HG03175 (cell line): Measurements from ENCODE around the gene ITPR1.

Experiments
- ATAC-seq: cut with Tn5 transposase; IDR thresholded peaks from one replicate; pipeline ENCODE4 v1.9.1; 2021; ENCODE audit warnings: mild to moderate bottlenecking, moderate library complexity; ENCODE audit not compliant: unreplicated experiment

The ITPR1 gene

DNA sequence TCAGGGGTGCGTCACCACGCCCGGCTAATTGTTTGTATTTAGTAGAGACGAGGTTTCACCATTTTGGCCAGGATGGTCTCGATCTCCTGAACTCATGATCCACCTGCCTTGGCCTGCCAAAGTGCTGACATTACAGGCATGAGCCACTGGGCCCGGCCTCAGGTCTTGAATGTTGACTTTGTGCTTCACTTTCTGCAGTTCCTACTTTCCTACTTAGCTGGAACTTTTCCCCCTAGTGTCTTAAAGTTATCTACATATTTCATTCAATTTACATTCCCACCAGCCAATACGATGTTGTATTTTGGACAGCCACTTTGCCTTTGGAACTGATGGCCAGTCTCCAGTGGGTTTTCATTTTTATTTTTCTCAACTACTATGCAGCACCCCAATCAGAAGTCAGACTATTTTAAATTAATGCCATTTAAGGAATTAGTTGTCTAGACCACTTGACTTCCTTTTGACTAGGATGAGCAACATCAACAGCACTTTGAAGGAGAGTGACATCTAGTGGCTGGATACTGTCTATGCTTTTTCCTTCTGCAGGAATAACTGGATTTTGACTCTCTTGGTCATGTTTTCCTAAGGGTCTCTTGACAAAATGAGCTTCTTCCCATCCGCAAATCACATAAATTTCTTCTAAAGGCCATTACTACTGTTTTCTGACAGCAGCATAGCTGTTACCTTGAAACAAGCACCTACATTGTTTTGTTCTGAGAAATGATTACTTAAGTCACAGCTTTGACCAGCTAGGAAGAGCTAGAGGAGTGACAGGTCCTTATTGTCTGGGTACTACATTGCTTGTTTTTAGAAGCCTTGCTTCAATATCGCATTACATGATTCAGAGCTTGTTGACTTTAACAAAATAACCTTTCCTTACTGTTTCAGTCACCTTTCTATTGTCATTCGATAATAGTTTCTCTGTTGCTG lies 140.2 kb downstream of the ITPR1 start:
- ATAC-seq, result peak; percentile 70

DNA sequence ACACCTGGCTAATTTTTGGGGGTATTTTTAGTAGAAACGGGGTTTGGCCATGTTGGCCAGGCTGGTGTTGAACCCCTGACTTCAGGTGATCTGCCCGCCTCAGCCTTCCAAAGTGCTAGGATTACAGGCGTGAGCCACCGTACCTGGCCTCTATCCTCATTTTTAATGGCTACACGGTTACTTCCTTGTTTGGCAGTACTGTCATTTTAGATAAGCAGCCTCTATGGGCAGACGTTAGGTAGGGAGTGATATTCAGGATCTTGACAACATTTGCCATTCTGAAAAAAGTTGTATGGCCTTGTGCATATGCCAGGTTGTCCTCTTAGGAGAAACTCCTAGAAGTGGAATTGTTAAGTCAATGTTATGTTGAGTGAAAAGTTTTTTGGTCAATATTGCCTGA lies 141.7 kb downstream of the ITPR1 start:
- ATAC-seq, result no peak

DNA sequence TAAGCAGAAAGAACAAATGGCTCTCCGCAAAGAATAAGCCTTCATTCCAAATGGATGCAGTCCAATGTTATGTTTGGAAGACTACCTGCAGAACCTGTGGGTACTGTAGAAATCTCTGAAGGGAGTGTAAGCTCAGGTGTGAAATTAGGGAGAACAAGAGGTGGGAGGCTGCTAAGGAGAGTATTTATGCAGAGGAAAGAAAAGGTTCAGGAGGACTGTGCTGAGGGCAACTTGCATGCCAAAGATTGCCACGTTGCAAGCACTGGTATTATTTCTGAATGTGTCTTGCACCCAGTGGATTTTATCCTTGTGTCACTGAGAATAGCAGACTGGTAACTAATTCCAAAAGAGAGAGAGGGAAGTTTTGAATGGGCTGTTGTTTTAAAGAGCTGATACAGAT lies 144.1 kb downstream of the ITPR1 start:
- no peak for ATAC-seq

DNA sequence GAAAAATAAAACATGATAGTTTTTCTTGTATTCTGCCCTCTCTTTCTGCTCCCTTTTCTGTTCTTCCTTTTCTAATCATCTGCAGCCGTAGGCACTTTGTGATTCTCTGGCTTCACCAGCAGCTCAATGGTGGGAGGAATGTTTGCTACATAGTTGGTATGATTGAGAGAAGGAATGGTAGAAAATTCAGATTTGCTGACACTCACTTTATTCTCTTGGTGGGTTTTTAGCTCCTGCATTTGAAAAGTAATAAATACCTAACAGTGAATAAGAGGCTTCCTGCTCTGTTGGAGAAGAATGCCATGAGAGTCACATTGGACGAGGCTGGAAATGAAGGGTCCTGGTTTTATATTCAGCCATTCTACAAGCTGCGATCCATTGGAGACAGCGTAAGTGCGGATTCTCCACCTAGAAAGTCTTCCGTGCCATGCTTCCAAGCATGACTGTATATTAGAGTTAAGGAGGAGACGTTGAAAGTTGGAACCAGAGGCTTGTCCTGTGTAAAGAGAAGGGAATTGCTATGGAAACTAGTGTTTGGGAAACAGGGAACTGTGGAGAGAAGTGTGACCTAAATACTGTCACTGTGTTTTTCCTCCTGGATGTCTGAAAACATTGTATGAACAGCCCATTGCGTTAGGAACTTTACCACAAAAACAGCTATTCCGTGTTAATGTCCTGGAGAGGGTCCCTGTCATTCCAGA lies 148.9 kb downstream of the ITPR1 start:
- no peak for ATAC-seq

DNA sequence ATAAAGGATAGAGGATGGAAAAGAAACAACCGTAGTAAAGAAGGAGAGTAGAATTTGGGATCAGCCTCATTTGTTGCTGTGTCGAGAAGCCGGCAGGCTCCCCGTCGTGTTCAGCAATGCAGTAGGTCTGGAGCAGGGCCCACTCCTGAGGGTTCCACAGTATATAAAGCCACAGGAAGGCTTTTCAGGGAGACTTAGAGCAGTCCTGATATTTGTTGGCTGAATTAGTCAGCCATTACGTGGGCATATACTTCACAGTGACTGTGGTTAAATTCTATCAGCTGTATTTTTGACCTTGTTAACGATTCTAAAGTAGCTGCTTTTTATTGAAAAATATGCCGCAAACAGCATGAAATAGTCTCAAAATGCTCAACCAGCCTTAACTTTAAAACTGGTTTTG lies 149.5 kb downstream of the ITPR1 start:
- ATAC-seq, result no peak

DNA sequence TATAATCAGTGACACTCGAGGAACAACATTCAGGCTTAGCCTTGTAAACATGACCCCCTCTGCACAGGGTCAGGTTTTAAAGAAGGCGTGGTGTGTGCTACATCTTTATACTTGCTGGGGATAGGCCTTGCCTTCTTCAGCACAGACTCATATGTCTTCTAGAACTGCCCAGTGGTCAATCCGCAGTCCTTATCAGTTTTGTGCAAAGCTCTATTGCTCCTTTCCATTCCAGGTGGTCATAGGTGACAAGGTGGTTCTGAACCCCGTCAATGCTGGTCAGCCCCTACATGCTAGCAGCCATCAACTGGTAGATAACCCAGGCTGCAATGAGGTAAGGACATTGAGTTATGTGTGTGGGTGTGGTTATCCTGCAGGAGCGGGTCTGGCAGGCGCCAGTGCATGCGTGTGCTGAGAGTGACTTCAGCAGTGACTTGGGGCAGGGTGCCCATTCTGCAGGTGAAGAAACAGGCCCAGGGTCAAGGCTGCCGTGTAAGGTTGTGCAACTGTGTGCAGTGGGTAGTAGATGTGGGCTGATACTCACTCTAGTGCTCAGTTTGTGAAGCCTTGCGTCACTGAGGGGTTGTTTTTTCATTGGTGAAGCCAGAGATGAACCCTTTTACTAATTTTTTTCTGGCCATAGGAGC lies 150.9 kb downstream of the ITPR1 start:
- ATAC-seq, result no peak

DNA sequence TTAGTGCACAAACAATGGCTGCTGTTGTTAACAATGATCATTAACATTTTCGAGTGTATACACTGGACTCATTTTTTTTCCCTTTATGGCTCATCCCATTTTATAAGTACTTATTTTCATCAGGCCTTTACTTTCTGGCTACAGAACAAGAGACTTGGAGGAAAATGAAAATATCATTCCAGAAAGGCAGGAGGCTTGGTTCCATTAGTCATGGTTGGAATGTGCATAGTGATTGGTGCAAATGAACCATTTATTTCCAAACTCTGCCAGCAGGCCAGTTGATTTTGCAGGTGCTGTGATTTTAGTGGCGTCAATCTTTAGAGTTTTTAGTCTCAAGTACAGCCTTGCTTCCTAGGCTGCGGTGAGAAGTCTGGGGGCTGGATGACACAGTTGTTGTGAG lies 151.8 kb downstream of the ITPR1 start:
- no peak for ATAC-seq

DNA sequence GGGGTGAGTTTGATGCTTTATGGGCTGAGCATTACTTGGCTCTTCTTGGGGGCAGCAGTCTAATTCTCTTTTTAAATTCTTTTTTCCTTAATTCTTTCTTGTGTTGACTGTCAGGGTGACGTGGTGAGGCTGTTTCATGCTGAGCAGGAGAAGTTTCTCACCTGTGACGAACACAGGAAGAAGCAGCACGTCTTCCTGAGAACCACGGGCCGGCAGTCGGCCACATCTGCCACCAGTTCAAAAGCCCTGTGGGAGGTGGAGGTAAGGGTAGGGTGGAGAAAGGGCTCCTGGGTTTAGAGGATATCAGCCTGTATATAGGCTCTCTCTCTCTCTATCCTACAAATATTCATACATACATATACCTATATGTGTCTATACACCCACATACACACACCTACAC lies 152.3 kb downstream of the ITPR1 start:
- ATAC-seq, result no peak

DNA sequence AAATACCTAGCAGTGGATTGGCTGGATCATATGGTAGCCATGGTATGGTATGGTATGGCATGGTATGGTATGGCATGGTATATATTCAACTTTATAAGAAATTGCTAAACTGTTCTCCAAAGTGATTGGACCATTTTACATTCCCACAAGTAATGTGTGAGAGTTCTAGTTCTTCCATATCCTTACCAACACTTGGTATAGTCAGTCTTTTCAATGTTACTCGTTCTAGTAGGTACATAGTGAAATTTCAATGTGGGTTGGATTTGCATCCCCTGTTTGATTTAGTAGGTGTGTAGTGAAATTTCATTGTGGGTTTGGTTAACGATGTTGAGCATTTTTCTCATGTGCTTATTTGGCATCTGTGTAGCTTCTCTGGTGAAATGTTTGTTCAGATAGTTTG lies 154.3 kb downstream of the ITPR1 start:
- no peak for ATAC-seq

DNA sequence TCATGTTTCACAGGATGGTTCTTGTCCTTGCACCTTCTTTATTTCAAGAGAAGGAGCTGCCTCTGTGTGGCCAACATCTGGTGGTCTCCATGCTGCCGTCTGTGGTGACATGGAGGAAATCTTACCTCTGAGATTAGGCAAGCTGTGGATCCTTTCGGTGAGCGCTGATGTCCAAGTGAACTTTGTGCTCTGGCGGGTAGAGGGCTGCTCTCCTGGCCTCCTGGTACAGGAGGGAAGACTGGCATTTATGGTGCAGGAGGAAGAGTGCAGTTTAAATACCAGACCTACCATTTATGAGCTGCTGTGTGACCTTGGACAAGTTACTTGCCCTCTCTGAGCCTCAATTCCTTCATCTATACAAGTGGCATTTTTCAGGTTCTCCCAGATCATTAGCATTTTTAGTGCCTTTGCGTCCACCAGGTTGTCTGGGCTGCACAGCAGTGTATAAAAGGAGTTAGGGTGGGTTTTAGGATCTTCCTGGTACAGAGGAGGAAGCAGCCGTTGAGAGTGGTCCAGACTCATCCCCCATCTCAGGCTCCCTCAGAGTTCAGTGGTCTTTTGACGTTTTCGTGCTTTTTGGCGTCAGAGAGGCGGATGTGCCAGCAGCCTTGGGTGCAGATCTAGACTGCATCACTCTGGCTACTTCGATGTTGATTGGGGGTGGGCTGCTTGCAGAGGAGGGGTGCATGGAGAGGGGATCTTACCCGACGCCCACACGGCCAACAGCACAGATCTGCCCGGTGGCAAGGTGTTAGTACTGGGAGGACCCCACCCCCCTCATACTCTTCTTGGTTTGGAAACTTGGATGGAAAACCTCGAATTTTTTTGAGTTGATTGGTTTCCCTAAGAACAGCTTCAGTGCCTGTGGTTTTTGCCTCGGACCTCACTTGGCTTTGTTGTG lies 162.2 kb downstream of the ITPR1 start:
- no peak for ATAC-seq

DNA sequence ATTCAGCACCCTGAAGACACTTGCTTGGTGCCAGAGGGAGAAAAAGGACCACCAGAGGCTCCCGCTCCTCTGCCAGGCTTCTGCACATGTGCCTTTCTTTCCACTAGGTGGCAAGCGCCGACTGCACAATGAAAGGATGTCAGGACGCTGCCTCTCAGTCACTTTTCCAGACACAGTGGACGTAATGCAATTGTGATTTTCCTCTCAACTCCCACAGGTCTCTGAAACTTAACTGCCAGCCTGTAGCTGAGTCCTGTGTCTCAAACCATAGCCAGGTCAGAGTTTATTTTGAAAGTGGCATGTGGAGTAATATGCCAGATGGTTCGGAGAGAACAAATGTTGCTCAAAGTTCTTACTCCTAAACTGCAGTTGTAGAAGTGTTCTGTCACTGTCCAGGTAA lies 162.9 kb downstream of the ITPR1 start:
- ATAC-seq, result no peak

DNA sequence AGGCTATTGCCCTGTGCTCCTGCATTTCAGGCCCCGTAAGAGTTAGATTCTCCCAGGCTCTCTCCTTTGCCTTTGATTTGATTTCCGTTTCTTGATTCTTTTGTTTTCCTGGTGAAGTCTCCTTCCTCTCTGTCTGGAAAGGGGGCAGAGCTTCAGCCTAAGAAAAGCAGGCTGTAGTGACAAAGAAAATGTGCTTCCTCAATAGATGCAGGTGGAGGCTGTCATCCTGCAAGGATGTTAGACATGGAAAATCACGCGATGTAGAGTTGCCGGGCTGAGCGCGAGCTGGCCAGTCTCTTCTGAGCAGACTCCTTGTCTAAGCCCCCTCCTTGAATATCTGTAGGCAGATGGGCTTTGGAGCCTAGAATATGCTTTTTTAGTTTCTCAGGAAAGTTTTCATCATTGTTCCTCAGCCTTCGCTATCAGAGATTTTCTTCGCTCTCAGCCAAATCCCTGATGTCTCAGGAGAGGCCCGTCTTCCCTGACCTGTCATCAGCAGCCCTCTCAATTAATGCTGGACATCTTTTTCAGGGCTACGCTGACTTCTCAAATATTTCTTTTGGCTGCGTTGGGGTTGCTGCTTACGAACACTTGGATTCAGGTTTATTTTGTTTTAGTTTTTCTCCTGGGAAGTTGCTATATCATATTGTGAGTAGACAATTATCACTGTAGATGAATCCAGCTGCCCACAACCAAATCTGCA lies 163.6 kb downstream of the ITPR1 start:
- no peak for ATAC-seq

DNA sequence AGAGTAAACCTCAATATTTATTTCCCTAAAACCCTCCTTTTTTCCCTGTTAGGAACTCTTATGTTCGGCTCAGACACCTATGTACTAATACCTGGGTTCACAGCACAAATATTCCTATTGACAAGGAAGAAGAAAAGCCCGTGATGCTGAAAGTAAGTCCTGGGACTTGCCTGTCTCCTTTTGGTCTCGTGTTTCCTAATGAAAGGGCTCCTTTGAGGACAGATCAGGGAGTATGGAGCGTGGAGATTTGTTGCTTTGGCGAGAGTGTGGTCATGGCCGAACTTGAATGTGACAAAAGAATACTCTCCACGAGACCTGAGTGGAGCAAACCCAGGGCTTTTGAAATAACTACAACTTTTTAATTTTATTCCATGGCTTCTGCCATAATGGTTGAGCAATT lies 167.8 kb downstream of the ITPR1 start:
- no peak for ATAC-seq

DNA sequence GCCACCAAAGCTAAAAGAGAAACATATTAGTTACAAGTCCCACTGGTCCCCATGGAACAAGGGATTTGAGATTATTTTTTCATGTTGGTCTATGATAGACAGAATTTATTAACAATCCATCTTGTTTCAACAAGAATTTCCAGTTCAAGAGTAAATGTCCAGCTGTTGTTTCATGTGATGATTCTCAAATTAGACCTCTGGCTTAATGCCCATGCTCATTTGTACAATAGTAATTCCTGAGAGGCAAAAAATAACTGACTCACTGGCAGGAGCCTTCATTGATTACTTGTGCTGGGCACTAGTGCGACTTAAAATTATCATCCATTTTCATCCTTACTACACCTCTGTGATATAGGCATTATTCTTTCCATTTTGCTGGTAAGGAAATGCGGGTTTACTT lies 171.3 kb downstream of the ITPR1 start:
- no peak for ATAC-seq

DNA sequence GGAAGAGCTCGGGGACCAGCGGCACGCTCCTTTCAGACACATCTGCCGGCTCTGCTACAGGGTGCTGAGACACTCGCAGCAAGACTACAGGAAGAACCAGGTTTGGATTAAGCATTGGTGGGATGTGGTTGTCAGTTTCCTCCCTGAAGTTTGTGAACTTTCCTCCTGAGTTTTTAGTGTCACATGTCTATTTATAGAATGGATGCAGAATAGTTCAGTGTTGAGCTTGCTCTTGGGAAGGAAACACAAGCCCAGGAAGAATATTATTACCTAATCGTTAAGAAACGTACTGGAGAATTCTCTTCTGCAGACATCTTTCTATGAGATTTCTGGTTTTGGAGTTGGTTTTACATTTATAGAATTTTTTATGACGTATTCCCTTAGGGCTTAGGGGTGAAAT lies 172.0 kb downstream of the ITPR1 start:
- ATAC-seq, result no peak

DNA sequence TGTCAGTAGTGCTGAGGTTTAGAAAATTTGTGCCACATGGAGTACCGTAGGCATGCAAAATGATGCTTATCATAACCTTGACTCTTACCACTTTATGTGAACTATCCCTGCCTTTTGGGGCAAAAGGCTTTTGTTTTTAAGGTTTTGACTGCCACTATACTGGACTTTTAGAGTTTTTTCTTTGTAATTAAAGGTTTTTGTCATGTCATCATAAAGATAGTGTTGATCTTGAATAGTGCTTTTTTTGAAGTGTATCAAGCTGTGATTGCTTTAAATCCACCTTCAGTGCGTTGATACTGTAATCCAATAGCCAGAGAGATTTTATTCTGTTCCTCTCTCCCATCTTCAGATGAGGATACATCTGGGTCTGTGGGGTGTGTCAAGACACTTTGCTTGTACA lies 172.9 kb downstream of the ITPR1 start:
- no peak for ATAC-seq

DNA sequence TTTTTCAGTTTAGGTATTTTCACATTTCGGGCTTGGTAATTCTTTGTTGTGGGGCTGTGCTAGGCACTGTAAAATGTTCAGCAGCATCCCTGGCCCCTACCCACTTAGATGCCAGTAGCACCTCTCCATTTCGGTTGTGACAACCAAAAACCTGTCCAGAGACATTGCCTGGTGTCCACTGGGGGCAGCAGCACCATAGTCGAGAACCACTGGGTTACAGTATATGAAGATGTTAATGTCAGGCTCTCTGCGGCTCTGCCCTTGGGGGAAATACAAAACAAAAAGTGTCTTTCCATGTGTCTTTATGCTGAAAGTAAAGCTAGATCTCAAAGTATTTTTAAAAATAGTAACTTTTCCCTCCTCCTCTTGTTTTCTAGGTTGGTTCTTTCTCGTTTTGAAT lies 177.2 kb downstream of the ITPR1 start:
- no peak for ATAC-seq

DNA sequence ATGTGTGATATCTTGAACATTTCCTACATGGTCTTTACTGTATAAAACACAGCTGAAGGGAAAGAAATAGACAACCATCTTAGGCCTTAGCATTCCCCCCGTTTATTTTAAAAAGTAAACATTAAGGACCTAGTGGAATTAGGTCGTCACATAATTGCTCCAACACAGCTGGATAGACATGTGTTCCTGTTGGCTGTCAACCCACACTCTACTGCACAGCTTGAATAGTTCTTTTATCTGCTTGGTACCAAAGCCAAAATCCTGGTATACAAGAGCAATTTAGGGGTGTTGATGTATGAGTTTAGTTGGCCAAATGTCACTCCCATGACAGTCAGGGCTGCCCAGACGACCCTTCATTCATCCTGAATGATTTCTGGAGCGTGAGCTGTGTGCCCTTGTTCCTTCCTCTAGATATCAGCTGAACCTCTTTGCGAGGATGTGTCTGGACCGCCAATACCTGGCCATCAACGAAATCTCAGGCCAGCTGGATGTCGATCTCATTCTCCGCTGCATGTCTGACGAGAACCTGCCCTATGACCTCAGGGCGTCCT lies 179.7 kb downstream of the ITPR1 start:
- ATAC-seq, result no peak

DNA sequence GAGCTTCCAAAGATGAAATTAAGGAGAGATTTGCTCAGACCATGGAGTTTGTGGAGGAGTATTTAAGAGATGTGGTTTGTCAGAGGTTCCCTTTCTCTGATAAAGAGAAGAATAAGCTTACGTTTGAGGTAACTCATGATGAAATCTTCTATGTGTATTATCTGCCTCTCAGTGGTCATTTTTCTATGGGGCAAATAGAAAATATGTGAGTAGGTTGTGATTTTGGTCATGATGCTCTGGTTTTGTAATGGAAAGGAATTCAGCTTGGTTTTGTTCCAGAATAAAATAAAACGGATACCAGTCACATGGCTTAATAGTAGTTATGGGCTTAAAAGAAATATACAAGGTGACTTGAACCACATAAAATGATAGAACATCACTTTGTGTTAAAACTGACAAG lies 181.1 kb downstream of the ITPR1 start:
- no peak for ATAC-seq

DNA sequence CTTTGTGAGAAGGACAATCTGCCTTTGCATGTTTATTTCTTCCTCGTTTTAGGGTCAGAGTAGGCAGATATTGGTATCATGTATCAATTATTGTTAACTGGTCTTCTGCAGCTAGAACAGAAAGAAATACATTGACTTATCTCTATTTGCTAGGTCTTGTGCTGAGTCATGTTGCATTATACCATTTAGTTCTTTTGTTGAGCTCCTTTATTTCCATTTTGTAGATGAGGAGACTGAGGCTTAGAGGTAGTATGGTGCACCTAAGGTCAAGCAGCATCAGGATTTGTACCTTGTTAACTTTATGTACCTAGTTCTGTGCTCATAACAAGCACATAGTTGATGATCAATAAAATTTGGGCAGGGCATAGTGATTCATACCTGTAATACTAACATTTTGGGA lies 182.6 kb downstream of the ITPR1 start:
- no peak for ATAC-seq
